Fibroblast of upper back skin (primary cell): Measurements from ENCODE around the gene VCAN.

ENCODE experiments used
- DNase-seq: peaks from one replicate; pipeline ENCODE4 v3.0.0-alpha.2; 2013

The VCAN gene

DNA sequence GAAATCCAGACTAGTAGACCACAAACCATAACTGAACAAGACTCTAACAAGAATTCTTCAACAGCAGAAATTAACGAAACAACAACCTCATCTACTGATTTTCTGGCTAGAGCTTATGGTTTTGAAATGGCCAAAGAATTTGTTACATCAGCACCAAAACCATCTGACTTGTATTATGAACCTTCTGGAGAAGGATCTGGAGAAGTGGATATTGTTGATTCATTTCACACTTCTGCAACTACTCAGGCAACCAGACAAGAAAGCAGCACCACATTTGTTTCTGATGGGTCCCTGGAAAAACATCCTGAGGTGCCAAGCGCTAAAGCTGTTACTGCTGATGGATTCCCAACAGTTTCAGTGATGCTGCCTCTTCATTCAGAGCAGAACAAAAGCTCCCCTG is 68.6 kb downstream of the VCAN start:
- DNase-seq, result no peak

DNA sequence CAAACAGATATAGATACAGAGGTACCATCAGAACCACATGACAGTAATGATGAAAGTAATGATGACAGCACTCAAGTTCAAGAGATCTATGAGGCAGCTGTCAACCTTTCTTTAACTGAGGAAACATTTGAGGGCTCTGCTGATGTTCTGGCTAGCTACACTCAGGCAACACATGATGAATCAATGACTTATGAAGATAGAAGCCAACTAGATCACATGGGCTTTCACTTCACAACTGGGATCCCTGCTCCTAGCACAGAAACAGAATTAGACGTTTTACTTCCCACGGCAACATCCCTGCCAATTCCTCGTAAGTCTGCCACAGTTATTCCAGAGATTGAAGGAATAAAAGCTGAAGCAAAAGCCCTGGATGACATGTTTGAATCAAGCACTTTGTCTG is 69.2 kb downstream of the VCAN start:
- no peak for DNase-seq

DNA sequence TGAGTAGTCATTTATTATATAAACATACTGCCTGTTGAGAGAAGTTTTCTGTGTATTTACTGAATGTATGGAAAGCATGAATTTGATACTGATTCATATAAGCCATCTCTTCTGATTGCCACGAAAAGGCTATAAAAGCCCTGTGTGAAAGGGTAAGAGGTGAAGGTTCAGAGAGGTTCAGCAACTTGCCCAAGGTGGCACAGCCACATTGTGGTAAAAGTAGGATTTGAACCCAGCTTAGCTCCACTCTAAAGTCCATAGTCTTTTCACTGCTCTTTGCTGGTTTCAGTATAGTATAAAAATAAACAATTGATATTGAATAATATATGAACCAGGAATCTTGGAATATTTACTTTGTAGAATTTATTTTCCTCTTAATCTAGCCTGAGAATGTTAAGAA is 71.3 kb downstream of the VCAN start:
- DNase-seq, result no peak

DNA sequence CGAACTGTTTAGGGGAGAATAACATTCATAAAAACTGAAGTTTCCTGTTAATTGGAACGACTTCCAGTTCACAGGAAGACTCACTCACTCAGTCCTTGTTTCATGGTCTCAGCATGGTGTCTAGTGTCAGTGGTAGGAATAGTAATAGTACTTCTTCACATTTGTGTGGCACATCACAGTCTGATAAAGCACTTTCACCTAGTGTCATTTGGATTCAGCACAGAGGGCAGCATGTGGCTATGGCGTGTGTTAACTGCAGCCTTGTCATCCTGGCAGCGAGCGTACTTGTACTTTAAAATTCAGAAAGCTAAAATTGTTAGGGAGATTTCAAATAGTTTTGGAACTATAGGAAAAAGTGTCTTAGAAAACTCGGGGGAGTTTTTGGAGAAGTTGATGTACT is 72.4 kb downstream of the VCAN start:
- no peak for DNase-seq

DNA sequence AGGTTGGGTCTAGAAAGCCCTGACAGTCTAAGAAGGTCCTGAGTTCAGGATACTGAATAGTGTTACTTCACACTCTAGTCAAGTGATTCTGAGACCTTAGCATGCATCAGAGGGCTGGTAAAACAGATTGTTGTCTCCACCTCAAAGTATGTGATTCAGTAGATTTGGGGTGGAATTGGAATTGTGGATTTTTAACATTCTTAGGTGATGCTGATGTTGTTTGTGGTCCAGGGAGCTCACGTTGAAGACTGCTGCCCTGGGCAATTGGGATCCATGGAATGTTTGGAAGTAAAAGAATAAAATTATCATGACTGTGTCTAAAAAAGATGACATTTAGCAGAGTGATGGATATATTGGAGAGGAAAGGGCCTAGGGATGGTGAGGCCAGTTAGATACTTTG is 75.6 kb downstream of the VCAN start:
- peak; percentile 91 for DNase-seq

DNA sequence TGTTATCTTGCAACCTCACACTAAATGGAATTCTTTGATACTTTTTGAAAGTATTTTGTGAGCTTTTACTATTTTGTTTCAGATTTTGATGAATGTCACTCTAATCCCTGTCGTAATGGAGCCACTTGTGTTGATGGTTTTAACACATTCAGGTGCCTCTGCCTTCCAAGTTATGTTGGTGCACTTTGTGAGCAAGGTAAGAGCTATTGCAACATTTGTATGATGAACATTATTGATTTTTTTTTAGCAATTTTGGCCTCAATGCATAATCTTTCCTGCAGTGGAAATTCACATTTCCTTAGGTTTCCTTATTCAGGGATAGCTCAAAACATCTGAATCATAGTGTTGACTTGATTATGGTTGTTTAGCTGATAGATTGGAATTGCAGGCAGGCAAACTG is 76.3 kb downstream of the VCAN start:
- no peak for DNase-seq

DNA sequence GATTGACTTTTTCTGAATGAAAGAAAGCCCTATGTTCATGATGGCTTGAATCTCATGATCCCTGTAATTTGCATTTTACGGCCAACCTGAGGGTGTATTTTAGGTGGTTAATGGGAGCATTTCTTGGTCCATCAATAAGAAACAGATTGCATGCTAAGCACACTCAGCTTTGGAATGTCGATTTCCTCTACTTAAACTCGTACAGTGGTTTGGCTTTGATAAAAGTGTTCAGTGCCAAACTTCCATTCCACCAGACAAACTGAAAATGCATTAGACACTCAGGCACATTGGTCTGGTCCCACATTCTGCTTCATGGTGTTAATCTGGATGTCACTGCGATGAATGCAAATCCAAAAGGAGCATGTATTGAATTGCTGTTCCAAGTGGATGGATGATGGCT is 77.0 kb downstream of the VCAN start:
- peak; percentile 89 for DNase-seq

DNA sequence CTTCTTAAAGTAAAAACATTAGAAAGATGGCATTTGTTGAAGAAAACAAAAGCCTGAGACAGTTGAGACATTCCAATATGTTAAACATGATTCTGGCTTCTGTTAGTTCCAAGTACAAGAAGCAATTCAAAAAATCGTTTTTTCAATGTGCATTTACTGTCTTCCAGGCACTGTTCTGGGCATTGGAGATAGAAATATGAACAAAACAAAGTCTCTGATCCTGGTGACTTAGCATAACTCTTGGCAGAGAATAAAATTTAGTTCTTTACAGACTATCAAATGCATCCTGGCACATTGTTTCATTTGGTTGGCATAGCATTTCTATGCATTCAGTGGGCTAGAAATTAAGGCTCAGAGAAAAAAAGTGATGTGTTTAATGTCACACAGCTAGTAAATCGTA is 77.5 kb downstream of the VCAN start:
- no peak for DNase-seq

DNA sequence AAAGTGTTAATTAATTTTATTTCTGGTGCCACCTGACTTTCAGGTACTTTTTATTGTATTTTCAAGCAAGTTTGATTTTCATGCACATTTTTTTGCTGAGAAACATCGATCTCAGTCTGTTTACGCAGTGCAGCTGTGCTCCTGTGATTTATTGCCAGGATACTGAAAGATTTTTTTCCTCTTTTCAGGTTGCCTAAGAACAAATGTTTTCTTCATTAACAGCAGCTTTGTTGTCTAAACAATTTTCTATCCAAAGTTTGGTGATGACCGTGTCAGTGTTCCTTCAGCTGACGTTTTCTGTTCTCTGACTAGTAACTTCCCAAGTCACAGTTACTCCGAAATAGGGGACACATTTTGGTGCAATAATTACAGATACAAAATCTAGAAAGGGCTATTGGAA is 78.1 kb downstream of the VCAN start:
- no peak for DNase-seq

DNA sequence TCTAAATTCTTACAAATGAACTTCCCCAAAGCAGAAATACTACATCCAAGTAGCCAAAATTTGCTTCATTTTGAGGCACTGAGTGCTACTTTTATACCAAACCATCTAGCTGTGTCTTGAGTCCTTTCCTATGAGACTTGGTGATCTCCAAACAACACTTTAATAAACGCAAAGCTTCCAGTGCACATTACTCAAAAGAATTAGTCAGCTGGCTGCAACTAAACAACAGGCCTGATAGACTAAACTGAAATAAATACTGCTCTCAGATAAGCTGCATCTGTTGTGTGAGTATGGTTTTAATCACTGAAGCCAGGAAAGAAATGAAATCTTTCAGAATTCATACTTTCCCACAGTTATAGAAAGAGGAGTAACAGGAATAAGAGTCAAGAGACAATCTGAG is 80.3 kb downstream of the VCAN start:
- DNase-seq, result peak; percentile 34

DNA sequence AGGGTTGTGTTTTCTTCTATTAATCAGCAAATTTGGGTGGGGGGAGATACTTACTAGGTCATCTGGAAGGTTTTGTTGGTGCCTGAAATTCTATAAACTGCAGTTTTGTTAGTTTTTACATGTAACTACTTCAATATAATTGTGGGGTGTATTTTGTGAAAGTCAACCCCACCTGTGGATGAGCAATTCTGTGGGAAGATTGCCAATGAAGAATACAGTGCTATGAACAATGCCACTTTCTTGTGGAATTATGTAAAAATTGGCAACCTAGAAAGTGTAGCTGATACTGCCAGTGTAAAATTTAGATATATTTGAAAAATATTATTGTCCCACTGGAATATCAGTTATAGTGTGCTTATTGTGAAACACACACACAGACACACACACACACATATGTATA is 80.7 kb downstream of the VCAN start:
- DNase-seq, result no peak

DNA sequence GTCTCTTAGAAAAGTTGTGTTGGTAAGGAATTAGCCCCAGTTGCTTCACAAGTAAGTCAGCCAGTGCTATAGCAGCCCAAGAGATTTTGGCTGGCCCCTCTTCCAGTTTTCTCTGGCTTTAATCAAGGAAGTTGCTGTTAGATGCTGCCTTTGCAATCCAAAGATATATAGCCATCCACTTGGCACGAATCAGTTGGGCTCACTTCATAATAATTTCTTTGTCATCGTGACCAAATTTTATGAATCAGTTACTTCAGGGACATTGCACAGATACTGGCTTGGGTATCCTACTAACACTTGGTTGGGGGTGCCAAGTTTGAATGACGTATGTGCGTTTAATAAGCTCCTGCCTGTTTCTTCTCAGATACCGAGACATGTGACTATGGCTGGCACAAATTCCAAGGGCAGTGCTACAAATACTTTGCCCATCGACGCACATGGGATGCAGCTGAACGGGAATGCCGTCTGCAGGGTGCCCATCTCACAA is 81.5 kb downstream of the VCAN start:
- peak; percentile 52 for DNase-seq

DNA sequence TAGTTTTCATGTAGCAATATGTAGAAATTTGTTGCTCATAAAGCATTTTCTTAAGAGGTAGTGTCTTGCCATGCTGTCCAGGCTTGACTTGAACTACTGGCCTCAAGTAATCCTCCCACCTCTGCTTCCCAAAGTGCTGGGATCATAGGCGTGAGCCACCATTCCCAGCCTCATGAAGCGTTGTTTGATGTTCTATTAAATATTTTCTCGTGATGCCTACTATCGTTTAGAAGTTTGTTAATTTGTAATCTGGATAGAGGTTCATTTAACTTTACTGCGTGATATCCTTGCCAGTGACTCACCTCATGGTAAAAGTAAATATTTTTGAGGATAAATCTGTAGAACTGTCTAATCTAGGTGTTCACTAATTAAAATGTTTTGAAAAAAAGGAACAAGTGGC is 82.6 kb downstream of the VCAN start:
- DNase-seq, result no peak

DNA sequence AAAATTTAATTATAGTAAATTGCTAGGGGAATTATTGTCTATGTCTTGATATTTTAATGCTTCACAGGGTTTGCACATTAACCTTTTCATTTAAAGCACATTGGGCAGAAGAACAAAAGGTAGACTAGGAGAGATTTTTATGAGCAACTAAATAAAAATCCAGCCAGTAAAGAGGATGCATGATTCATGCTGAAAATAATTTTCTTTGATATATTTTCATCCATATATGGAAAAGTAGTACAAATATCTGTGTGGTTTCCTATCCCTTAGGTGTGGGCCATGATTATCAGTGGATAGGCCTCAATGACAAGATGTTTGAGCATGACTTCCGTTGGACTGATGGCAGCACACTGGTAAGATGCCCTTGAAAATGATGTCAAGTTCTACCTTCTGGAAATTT is 83.1 kb downstream of the VCAN start:
- peak; percentile 66 for DNase-seq

DNA sequence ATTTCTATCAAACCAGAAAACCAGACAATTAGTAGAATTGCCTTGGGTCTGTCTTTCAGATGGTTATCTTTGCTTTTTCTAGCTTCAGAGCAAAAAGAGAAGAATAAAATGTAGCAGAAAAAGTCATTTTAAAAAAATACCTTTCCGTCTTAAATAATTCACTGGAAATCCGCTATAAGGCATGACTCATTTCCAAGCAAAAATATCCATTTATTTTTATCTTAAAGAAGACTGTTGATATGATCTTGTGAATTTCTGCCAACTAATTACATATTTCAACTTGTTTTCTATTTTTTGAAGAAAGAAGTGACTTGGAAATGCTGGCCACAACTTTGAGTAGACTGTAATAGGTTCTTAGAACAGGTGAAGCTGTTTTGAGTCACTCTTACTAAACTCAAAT is 83.7 kb downstream of the VCAN start:
- DNase-seq, result no peak

DNA sequence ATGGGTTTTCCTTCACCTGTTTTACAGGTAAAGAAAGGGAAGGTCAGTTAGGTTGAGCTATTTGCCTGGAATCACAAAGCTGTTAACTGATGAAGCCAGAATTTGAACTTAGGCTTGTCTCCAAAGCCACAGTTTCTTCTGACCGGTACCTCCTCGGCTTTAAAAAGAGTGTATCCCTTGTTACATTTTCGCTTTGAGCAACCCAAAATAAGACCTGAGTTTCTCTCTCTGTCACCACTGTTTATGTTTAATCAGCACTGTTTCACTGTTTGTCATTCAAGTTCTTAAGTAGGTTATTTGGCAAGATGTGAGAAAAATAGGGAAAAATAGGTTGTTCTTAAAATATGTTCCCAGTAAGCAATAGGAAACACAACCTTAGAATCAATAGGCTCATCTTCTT is 84.6 kb downstream of the VCAN start:
- DNase-seq, result no peak

DNA sequence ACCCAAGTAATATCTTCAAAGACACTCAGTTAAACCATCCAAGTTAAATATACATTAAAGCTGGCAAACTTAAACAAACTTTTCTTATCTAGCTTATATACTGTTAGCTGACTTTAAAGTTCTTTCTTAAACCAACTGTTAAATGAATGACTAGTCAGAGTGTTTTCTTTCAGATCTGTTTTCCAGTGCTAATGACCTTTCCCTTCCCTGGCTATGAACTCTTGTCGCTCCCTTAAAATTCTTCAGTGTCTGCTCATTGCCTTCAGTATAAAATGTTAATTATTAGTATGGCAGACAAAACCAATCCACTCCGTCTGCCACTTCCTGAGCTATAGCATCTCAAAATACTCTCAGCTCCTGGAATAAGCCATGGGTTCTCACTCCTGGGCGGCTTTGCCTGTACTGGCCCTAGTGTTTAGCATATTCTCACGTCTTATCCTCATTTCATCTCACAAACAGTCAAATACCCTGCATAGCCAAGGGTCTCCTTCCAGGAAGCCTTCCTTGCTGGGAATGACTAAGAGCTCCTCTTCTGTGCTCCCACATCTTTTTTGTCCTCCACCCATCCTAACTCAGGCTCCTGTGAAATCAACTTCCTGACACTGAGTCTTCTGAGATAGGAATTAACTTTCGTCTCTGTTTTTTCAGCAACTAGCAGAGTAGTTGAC is 87.7 kb downstream of the VCAN start:
- no peak for DNase-seq

DNA sequence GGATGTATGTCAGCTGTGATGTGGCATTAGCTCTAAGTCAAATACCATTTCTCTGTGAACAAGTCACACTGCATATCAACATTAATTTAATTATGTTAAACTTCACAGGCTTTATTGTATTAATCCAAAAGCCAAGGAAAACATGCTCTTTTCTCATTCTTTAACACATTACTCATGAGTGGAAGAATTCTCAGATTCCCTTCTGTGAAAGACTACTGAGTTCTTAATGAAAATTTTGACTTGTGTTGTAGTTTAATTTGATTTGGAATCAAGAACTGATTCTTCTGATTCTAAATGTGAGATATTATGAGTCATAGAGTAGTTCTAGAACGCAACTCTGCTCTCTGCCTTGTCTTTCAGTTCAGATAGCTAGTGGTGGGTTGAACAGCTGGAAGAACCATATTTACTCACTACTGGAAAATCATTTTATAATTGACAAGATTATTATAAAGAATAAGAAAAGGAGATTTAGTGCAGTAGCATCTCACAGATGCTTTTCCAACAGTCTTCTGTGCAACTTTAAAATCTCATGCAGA is 90.6 kb downstream of the VCAN start:
- no peak for DNase-seq

DNA sequence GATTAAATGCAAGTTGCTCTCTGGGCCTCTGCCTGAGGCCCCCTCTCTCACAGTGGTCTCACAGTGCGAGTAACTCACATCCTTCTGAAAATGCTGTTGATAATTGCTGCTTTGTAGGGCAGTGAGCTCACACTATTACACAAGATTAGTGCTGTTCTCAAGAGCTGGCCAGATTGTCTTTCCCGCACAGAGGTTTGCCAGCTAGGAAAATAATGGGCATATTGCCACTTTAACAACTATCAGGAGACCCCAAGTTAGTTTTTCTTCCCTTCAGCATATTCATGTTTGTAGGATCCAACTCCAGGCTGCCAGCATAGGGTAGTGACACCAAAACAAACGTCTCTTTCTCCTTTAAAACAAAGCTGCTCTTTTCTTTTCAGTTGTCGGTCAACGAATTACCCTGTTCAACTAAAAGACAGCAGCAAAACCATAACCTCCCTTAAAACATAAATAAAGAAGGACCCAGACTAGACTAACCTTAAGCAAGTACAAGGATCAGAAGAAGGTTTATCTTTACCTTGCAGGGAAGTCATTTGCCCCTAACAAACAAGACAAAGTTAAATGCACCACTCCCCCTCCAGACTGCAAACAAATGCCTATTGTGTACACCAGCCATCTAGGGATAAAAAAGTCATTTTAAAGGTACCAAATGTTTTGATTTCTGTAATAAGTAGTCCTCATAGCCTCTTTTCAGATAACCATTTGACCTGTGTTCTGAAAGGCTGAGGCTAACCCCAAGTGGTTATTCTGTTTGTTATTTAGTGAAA is 91.4 kb downstream of the VCAN start:
- DNase-seq, result no peak

DNA sequence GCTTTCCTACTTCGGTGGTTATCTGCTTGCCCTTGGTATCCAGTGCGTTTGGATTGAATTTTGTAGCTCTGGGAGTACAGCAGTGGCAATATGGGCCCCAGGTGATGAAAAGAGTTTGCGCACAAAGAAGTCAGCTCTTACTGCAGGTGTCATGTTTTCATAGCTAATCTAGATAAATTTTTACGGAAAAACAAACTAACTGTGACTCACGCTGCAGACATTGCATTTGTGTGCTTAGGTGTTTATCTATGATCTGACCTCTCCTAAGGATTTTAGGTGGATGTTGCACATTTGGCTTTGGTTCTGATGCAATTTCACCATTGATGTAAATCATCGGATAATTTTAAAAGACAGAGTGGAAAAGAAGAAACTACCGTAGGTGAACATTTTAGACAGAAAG is 92.1 kb downstream of the VCAN start:
- no peak for DNase-seq

DNA sequence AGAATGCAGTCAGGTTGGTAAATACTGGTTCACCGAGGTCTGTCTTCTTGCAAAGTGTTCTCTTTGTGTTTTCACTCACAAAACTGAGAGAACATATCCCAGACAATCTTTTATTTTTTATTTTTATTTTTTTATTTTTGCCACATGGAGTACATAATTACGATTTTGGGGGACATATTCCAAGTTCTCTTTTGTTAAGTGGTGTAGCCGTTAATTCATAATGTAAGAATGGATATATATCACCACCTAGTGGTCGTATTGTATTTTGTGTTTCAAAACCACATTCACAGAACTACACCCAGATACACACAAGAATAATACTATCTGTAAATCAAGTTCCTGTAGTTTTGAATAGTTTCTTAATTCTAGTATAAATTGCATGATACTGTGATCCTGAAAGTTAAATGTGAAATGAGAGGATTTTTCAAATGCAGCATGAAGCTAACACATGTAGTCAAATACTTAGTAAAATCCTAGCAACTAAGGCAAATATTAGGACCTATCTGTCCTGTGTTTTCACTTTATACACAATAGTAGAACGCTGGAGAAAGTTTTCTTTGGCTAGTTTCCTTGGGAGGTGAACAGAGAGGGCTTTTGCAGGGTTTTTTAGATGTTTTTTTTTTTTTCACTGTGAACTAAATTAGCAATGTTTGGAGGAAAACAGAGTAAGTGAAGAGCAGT is 92.7 kb downstream of the VCAN start:
- peak; percentile 55 for DNase-seq

DNA sequence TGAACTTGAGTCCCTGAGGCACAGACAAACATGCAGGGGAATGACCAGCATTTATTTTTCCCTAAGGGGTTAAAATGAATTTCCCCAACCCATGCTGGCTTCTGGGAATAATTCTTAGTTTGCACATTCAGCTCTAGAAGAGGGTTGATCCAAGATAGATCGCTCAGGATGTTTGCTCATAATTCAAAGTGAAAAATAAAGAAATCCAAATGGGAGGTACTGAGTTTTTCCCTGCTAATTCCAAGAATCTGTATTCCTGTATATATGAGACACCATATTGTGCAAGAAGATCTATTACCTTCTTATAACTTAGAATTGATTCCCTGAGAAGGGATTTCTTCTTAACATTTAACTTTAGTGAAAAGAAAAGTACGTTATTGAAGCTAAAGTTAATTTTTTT is 96.2 kb downstream of the VCAN start:
- DNase-seq, result peak; percentile 65

DNA sequence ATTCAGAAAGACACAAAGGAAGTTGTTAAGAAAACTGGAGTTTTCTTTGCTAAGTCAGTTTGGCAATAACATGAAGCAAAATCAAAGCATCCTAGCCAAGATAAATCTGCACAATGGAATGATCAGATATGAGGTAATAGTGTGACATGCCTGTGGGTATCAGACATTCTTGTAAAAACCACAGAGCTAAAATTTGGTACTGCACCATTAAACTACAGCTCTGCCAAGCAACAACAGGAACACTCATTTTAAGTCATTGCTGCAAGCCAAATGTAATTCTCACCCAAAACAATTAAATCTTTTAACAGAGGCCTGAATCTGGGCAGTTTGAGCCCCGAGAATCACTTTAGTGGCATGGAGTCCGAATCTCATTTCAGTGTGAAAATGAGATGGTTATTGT is 96.6 kb downstream of the VCAN start:
- peak; percentile 95 for DNase-seq

DNA sequence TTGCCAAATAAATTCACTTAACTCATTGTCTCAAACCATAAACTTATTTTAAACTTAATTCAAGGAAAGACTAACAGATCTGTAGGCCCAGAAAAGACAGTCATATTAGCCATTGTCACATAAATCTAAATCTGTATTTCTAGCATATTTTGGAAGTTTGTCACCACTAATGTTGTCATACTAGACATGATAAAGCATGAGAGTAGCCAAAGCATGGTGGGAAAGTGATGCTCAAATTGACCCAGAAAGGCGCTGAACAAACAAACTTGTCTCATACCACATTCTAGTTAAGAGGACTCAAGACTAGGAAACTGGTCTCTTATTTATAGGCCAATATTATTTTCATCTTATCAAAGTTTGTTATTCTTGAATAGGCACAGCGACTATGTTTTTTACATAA is 99.4 kb downstream of the VCAN start:
- DNase-seq, result no peak
